Breast epithelium (tissue), 4 donors: Measurements from ENCODE around the gene CFAP45. TPM values are rescaled to one million over a fixed set of nuclear protein-coding genes. Genes with fewer than 3 reads are reported as not detected.

Experiments used
- DNase-seq, 2 donors: peaks; one replicate each; pipeline ENCODE4 v3.0.0-alpha.2; 2019; ENCODE audit warnings: low spot score in 2 of 2
- H3K27ac ChIP-seq, 2 donors: fragments of 200-600 bp; sonication (generic) in 1 of 2; one replicate each; pipeline ENCODE4 v1.5.1; 2016 to 2019; ENCODE audit warnings: mild to moderate bottlenecking in 1 of 2
- H3K27me3 ChIP-seq, 2 donors: fragments of 200-600 bp; sonication (generic) in 1 of 2; one replicate each; pipeline versions ENCODE4 v1.5.1 to v1.6.0; 2017 to 2019; ENCODE audit warnings: control low read depth in 1 of 2, mild to moderate bottlenecking in 1 of 2
- H3K36me3 ChIP-seq: fragments of 200-600 bp; one replicate; pipeline ENCODE4 v1.5.1; 2019
- H3K4me1 ChIP-seq, 2 donors: fragments of 200-600 bp; sonication (generic); one replicate each; pipeline ENCODE4 v1.5.1; 2016 to 2019; ENCODE audit warnings: control low read depth in 1 of 2
- H3K4me3 ChIP-seq, 3 donors: fragments of 200-600 bp; sonication (generic); 1 replicate in 2 of 3; 2 replicates in 1 of 3; pipeline ENCODE4 v1.5.1; 2016 to 2019; ENCODE audit warnings: mild to moderate bottlenecking in 3 of 3, moderate library complexity in 2 of 3
- H3K9me3 ChIP-seq, 2 donors: fragments of 200-600 bp; sonication (generic) in 1 of 2; one replicate each; pipeline ENCODE4 v1.5.1; 2016 to 2019; ENCODE audit warnings: control low read depth in 1 of 2
- POLR2A ChIP-seq: fragments of 450-650 bp; IDR thresholded peaks from one replicate; pipeline ENCODE4 v1.6.1; 2016; ENCODE audit warnings: antibody characterized with exemption, mild to moderate bottlenecking, moderate library complexity
- POLR2AphosphoS5 ChIP-seq, 3 donors: sonication (generic); formaldehyde crosslinking; IDR thresholded peaks; one replicate each; pipeline ENCODE4 v1.6.1; 2017; ENCODE audit warnings: antibody characterized with exemption in 3 of 3
- intact Hi-C: fragments of 100-400 bp; cut with DNase I; formaldehyde crosslinking; loops from one replicate; pipeline ENCODE4 v1.15.1; 2023; ENCODE audit warnings: low total_unique reads
- total RNA-seq, 3 donors: library from RNA; depleted of rRNA; stranded (reverse); fragments of >200 nt; gene quantifications; one replicate each; pipeline ENCODE4 v1.1.0, GENCODE V29; 2016
- TF ChIP-seq, protein P1 (sequence below), 3 donors: fragments of 450-650 bp; IDR thresholded peaks; one replicate each; pipeline ENCODE4 v1.5.1; 2016 to 2017; ENCODE audit warnings: antibody characterized with exemption in 3 of 3, mild to moderate bottlenecking in 3 of 3, moderate library complexity in 3 of 3

CFAP45 gene
- total RNA-seq, 3 donors from 2014 or later = 0.80 to 2.6 (median 2.6) TPM

DNA sequence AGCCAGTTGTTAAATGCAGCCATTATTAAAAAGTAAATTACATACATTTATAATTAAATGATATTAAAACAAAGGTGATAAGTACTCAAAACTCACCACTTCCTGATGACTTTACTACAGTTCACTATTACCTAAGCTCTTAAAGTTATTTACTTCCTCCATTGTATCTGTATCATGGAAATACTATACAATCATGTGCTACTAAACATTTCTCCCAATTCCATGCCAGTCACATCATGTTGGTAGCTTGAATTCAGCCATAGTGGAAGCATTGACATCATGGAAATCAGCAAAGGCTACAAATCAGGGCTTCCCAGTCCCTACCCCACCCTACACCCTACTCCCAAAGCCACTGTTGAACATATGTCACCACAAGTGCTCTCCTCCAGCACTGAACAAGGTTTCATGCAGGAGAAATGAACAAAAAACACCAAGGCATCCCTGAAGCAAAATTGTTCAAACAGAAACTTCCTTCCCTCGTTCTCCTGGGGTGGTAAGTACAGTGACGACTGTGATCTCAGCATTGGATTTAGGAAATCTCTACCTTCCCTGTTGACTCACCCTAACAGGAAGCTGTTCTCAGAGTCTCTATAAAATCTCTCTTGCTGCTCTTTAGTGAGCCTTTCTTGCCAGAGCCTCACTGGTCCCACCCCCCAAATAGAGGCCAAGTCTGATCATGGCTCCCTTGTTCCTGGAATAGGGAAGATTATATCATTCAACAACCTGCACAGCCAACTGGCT lies 50.2 kb downstream of the CFAP45 start:
- intact Hi-C loops = loop anchor here (2.0 kb wide), 1 partner anchor 41 kb away; no protein-coding TSS in a partner anchor
- Histone ChIP-seq H3K4me3 (no peak overlapping the region), H3K36me3 (no peaks in the 10 kb centered on the region), H3K27ac (peak overlapping the region in 1 of 2 donors; percentile 19), H3K9me3 (no peaks in the 10 kb centered on the region), H3K27me3 (no peaks in the 10 kb centered on the region), H3K4me1 (no peaks in the 10 kb centered on the region)
- no peak for DNase-seq
- no peak for TF ChIP-seq POLR2AphosphoS5 (IDR thresholded peaks at IDR 0.05)
- TF ChIP-seq, protein P1, sequence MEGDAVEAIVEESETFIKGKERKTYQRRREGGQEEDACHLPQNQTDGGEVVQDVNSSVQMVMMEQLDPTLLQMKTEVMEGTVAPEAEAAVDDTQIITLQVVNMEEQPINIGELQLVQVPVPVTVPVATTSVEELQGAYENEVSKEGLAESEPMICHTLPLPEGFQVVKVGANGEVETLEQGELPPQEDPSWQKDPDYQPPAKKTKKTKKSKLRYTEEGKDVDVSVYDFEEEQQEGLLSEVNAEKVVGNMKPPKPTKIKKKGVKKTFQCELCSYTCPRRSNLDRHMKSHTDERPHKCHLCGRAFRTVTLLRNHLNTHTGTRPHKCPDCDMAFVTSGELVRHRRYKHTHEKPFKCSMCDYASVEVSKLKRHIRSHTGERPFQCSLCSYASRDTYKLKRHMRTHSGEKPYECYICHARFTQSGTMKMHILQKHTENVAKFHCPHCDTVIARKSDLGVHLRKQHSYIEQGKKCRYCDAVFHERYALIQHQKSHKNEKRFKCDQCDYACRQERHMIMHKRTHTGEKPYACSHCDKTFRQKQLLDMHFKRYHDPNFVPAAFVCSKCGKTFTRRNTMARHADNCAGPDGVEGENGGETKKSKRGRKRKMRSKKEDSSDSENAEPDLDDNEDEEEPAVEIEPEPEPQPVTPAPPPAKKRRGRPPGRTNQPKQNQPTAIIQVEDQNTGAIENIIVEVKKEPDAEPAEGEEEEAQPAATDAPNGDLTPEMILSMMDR (IDR thresholded peaks at IDR 0.05) = no peak
- TF ChIP-seq POLR2A = no peak

- no peak for DNase-seq
- TF ChIP-seq, protein P1 (IDR thresholded peaks at IDR 0.05) = no peak
- TF ChIP-seq POLR2A (no peak), POLR2AphosphoS5 (IDR thresholded peaks at IDR 0.05) (no peak)
- Histone ChIP-seq H3K9me3 (no peaks in the 10 kb centered on the region), H3K27me3 (no peaks in the 10 kb centered on the region), H3K4me3 (no peak overlapping the region), H3K36me3 (no peaks in the 10 kb centered on the region), H3K4me1 (no peaks in the 10 kb centered on the region), H3K27ac (no peak overlapping the region)
- intact Hi-C loops = no loop called here
Measured at GRCh38 chr1:159848326-159848725, 51.6 kb downstream of the CFAP45 start.

DNA sequence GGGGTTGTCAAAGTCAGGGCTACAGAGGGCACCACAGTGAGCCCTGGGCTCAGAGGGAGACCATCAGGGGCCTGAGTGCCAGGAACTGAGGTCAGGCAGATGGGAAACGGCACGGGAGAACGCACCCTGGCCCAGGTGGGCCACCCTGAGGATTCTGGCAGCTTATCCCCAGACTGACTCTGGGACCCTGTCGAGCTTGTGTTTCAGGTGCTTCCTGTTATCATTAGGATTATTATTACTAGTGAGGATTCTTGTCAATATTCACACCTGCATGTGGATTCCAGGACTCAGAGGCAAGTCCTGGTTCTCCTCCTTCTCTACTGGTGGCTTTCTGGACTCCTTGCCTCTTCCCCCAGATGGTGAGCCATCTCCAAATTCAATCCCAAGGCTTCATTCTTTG lies 52.7 kb downstream of the CFAP45 start:
- H3K36me3 ChIP-seq = no peaks in the 10 kb centered on the region
- intact Hi-C loops = no loop called here

GRCh38 chr1:159845751-159846629 lies 54.0 kb downstream of the CFAP45 start:
- intact Hi-C loops = no loop called here
- H3K27me3 ChIP-seq = no peaks in the 10 kb centered on the region
- TF ChIP-seq, protein P1 (IDR thresholded peaks at IDR 0.05) = no peak
- TF ChIP-seq POLR2A (no peak), POLR2AphosphoS5 (IDR thresholded peaks at IDR 0.05) (no peak)
- H3K9me3 ChIP-seq = no peaks in the 10 kb centered on the region
- no peaks in the 10 kb centered on the region for H3K4me1 ChIP-seq
- H3K4me3 ChIP-seq = no peak overlapping the region
- H3K36me3 ChIP-seq = no peaks in the 10 kb centered on the region
- no peak for DNase-seq
- no peak overlapping the region for H3K27ac ChIP-seq

More for the DNA sequence above, 52.7 kb downstream of the CFAP45 start:
- Histone ChIP-seq H3K27me3 (no peaks in the 10 kb centered on the region), H3K27ac (no peak overlapping the region), H3K9me3 (no peaks in the 10 kb centered on the region), H3K4me3 (no peak overlapping the region), H3K4me1 (no peaks in the 10 kb centered on the region)
- TF ChIP-seq POLR2A (no peak), POLR2AphosphoS5 (IDR thresholded peaks at IDR 0.05) (no peak)
- TF ChIP-seq, protein P1 (IDR thresholded peaks at IDR 0.05) = no peak
- no peak for DNase-seq

- Histone ChIP-seq H3K27ac (no peak overlapping the region), H3K27me3 (no peaks in the 10 kb centered on the region), H3K4me1 (no peaks in the 10 kb centered on the region), H3K36me3 (no peaks in the 10 kb centered on the region), H3K4me3 (no peak overlapping the region), H3K9me3 (no peaks in the 10 kb centered on the region)
- intact Hi-C loops = no loop called here
- DNase-seq = no peak
- TF ChIP-seq, protein P1 (IDR thresholded peaks at IDR 0.05) = no peak
- TF ChIP-seq POLR2AphosphoS5 (IDR thresholded peaks at IDR 0.05) (no peak), POLR2A (no peak)
Measured at GRCh38 chr1:159843459-159843858, 56.5 kb downstream of the CFAP45 start.
